MM.1S (cell line): ENCODE data around the gene ADRB2.

Source experiments
- EZH2 ChIP-seq: fragments of 300-600 bp; sonication (generic); optimal IDR thresholded peaks from 2 replicates; pipeline ENCODE3; 2017; ENCODE audit warnings: low read depth, mild to moderate bottlenecking, antibody characterized with exemption, low read length, mixed read lengths
- TF ChIP-seq, protein P1 (sequence below): fragments of 300-600 bp; sonication (generic); IDR thresholded peaks from 2 replicates; pipeline ENCODE4 v1.5.1; 2016; ENCODE audit warnings: antibody characterized with exemption, low read length, mixed read lengths

DNA sequence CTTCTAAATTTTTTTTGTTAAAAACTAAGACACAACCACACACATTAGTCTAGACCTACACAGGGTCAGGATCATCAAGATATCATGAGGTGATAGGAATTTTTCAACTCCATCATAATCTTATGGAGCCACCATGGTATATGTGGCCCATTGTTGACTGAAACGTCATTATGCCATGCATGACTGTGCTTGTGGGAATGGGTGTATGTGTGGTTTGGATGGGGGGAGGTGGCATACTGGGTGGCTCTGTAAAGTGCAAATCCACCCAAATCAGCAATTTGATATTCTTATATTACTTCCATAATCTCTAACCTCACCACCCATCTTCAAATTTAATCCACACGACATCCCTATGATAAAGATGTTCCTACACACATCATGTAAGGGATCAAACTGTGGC lies 21.0 kb downstream of the ADRB2 start:
- TF ChIP-seq, protein P1, sequence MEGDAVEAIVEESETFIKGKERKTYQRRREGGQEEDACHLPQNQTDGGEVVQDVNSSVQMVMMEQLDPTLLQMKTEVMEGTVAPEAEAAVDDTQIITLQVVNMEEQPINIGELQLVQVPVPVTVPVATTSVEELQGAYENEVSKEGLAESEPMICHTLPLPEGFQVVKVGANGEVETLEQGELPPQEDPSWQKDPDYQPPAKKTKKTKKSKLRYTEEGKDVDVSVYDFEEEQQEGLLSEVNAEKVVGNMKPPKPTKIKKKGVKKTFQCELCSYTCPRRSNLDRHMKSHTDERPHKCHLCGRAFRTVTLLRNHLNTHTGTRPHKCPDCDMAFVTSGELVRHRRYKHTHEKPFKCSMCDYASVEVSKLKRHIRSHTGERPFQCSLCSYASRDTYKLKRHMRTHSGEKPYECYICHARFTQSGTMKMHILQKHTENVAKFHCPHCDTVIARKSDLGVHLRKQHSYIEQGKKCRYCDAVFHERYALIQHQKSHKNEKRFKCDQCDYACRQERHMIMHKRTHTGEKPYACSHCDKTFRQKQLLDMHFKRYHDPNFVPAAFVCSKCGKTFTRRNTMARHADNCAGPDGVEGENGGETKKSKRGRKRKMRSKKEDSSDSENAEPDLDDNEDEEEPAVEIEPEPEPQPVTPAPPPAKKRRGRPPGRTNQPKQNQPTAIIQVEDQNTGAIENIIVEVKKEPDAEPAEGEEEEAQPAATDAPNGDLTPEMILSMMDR: no peak
- TF ChIP-seq EZH2: no peak
